NT2/D1 (cell line): ENCODE data around the gene RUNX1.

ENCODE experiments used
- SUZ12 ChIP-seq: IDR thresholded peaks from 2 replicates; pipeline ENCODE4 v1.6.1; 2011; ENCODE audit not compliant: insufficient read length, insufficient read depth; ENCODE audit errors: extremely low read depth
- YY1 ChIP-seq: IDR thresholded peaks from 2 replicates; pipeline ENCODE4 v1.6.1; 2011; ENCODE audit not compliant: insufficient read length, insufficient read depth
- ZNF274 ChIP-seq: IDR thresholded peaks from 2 replicates; pipeline ENCODE4 v1.6.1; 2011; ENCODE audit warnings: mild to moderate bottlenecking, low read depth, low read length

- TF ChIP-seq SUZ12 (no peak), YY1 (no peak), ZNF274 (no peak)
Observed at GRCh38 chr21:35075546-35075945, 26.4 kb upstream of the RUNX1 start.
